HepG2 (cell line): ENCODE data around the gene FAM98A. TPM values are rescaled to one million over a fixed set of nuclear protein-coding genes. Genes with fewer than 3 reads are reported as not detected.
A peak's percentile ranks its signal among the peaks of the same experiment; 100 is the strongest.

Source experiments
- E2F1 ChIP-seq: sonication (generic); formaldehyde crosslinking; IDR thresholded peaks from 2 replicates; pipeline ENCODE4 v1.5.0; 2020; ENCODE audit warnings: missing genetic modification reagents
- ELF1 ChIP-seq: sonication (generic); formaldehyde crosslinking; IDR thresholded peaks from 2 replicates; pipeline ENCODE4 v1.4.0; 2020; ENCODE audit warnings: missing genetic modification reagents
- HNRNPLL ChIP-seq: fragments of 200-400 bp; formaldehyde crosslinking; IDR thresholded peaks from 2 replicates; pipeline ENCODE4 v1.6.1; 2017; ENCODE audit warnings: mild to moderate bottlenecking, low read depth, low read length; ENCODE audit not compliant: poor library complexity, severe bottlenecking
- KLF15 ChIP-seq: sonication (generic); formaldehyde crosslinking; IDR thresholded peaks from 2 replicates; pipeline ENCODE4 v1.8.1; 2023; ENCODE audit warnings: borderline replicate concordance, mild to moderate bottlenecking, inconsistent platforms, missing genetic modification reagents, mixed read lengths
- KLF9 ChIP-seq: IDR thresholded peaks from 2 replicates; pipeline ENCODE4 v1.6.1; 2016; ENCODE audit warnings: low read depth
- KMT2B ChIP-seq: IDR thresholded peaks from 2 replicates; pipeline ENCODE4 v1.6.1; 2016; ENCODE audit warnings: missing genetic modification reagents, missing compliant biosample characterization
- REL ChIP-seq: sonication (generic); formaldehyde crosslinking; conservative IDR thresholded peaks from 2 replicates; pipeline ENCODE4 v1.8.0; 2022; ENCODE audit warnings: mild to moderate bottlenecking, missing genetic modification reagents, moderate library complexity
- TFE3 ChIP-seq: IDR thresholded peaks from 2 replicates; pipeline ENCODE4 v1.6.1; 2016
- ZBTB40 ChIP-seq, 2 experiments: fragments of 450-650 bp in 1 of 2; sonication (generic) in 1 of 2; formaldehyde crosslinking in 1 of 2; IDR thresholded peaks; 2 replicates each; pipeline versions ENCODE4 v1.6.1 to v1.8.0; 2016 to 2022; ENCODE audit warnings: antibody characterized with exemption in 1 of 2, mild to moderate bottlenecking in 1 of 2, missing genetic modification reagents in 1 of 2
- ZMAT5 ChIP-seq: sonication (generic); formaldehyde crosslinking; IDR thresholded peaks from 2 replicates; pipeline ENCODE4 v1.5.0; 2020; ENCODE audit warnings: mild to moderate bottlenecking, low read depth, missing genetic modification reagents, borderline replicate concordance
- ZNF136 ChIP-seq: sonication (generic); formaldehyde crosslinking; IDR thresholded peaks from 2 replicates; pipeline ENCODE4 v1.8.1; 2022; ENCODE audit warnings: low read depth, mild to moderate bottlenecking, moderate library complexity, missing genetic modification reagents
- ZNF605 ChIP-seq: sonication (generic); formaldehyde crosslinking; IDR thresholded peaks from 2 replicates; pipeline ENCODE4 v1.8.0; 2022; ENCODE audit warnings: mild to moderate bottlenecking, missing genetic modification reagents
- ZNF614 ChIP-seq: IDR thresholded peaks from 2 replicates; pipeline ENCODE4 v1.6.1; 2018; ENCODE audit warnings: missing biosample characterization, missing genetic modification reagents, inconsistent platforms, borderline replicate concordance
- ZNF780A ChIP-seq: sonication (generic); formaldehyde crosslinking; IDR thresholded peaks from 2 replicates; pipeline ENCODE4 v1.8.0; 2022; ENCODE audit warnings: mild to moderate bottlenecking, missing genetic modification reagents, moderate library complexity
- ZNF792 ChIP-seq: IDR thresholded peaks from 2 replicates; pipeline ENCODE4 v1.6.1; 2016
- ZSCAN21 ChIP-seq: sonication (generic); formaldehyde crosslinking; IDR thresholded peaks from 2 replicates; pipeline ENCODE4 v1.8.0; 2022; ENCODE audit warnings: mild to moderate bottlenecking, missing genetic modification reagents, moderate library complexity, borderline replicate concordance
- polyA plus RNA-seq, 8 experiments: library from polyadenylated mRNA; depleted of rRNA in 3 of 8; stranded (reverse) in 7 of 8; unstranded in 1 of 8; fragments of >200 nt; fragmentation: Illumina TruSeq in 4 of 8; extraction: Trizol in 4 of 8; gene quantifications; 2 replicates each; pipeline versions ENCODE4 v1.2.1 to v1.2.3, GENCODE V29; 2011 to 2016; ENCODE audit warnings: low read depth in 4 of 8, missing spikeins in 1 of 8, mixed read lengths in 1 of 8; ENCODE audit not compliant: insufficient read depth in 1 of 8
- total RNA-seq, 5 experiments: library from RNA; depleted of rRNA; stranded (reverse); fragments of >200 nt; fragmentation: Illumina TruSeq; extraction: Trizol; gene quantifications; 2 replicates each; pipeline ENCODE4 v1.2.3, GENCODE V29; 2016; ENCODE audit warnings: low read depth in 1 of 5

FAM98A gene
- total and polyA plus RNA-seq, 2 of the 13 experiments (the other 11 are each of a cell fraction or from before 2014, with no cell fraction given), result 44.0 to 61.4 TPM

GRCh38 chr2:33599175-33599942 is at the start of gene FAM98A (continued):
- no peak for TF ChIP-seq ZBTB40 (IDR thresholded peaks at IDR 0.05)
- peak; percentile 60; the same call in 1 of the 2 replicates for TF ChIP-seq ZBTB40 (CRISPR knock-in tag; IDR thresholded peaks at IDR 0.05)
- TF ChIP-seq ZNF136 (CRISPR knock-in tag), result peak; percentile 98; the same call in 1 of the 2 replicates
- TF ChIP-seq ZNF605 (CRISPR knock-in tag), result peak; percentile 98
- no peak for TF ChIP-seq ZMAT5
- peak; percentile 88 for TF ChIP-seq ZSCAN21
- TF ChIP-seq E2F1 (CRISPR knock-in tag), result peak; percentile 71
- TF ChIP-seq REL (CRISPR knock-in tag), result peak; percentile 85
- TF ChIP-seq ZNF614 (CRISPR knock-in tag), result peak; percentile 14; the same call in 1 of the 2 replicates
- TF ChIP-seq ZNF792 (CRISPR knock-in tag), result peak; percentile 37
- 0 out of 2 replicates have a peak, but pooled peaks have one; percentile 44 for TF ChIP-seq KLF9
- TF ChIP-seq KMT2B (CRISPR knock-in tag), result peak; percentile 78
- peak; percentile 71 for TF ChIP-seq KLF15 (CRISPR knock-in tag)
- peak; percentile 73; the same call in 1 of the 2 replicates for TF ChIP-seq ZNF780A (CRISPR knock-in tag)
- peak; percentile 35; the same call in 1 of the 2 replicates for TF ChIP-seq TFE3 (CRISPR knock-in tag)
- TF ChIP-seq HNRNPLL, result peak; percentile 94
- TF ChIP-seq ELF1, result peak; percentile 86
